ENCODE measurements around the gene RAB8A.
"Not testable (repeated sequence)": the region's sequence is repeated elsewhere in the genome, so short reads cannot be mapped to it uniquely, and the experiment has no call there.

Gene RAB8A

GRCh38 chr19:16078759-16079707 lies 32.7 kb upstream of the RAB8A start:
- DNase-seq (ENCODE audit: low spot score) = no peak

GRCh38 chr19:16084067-16084685 lies 27.5 kb upstream of the RAB8A start:
- no peak for DNase-seq (ENCODE audit: low spot score)

- DNase-seq (ENCODE audit: low spot score) = no peak
Observed at GRCh38 chr19:16085115-16085514, 26.6 kb upstream of the RAB8A start.

GRCh38 chr19:16087404-16087803 lies 24.3 kb upstream of the RAB8A start:
- DNase-seq (ENCODE audit: low spot score) = not testable (repeated sequence)

- DNase-seq (ENCODE audit: low spot score) = no peak
Observed at GRCh38 chr19:16087940-16088339, 23.7 kb upstream of the RAB8A start.

- no peak for DNase-seq (ENCODE audit: low spot score)
Observed at GRCh38 chr19:16088351-16089009, 23.2 kb upstream of the RAB8A start.

GRCh38 chr19:16089010-16089846 lies 22.5 kb upstream of the RAB8A start:
- DNase-seq (ENCODE audit: low spot score) = no peak

GRCh38 chr19:16091546-16092475 lies 19.9 kb upstream of the RAB8A start:
- no peak for DNase-seq (ENCODE audit: low spot score)

- DNase-seq (ENCODE audit: low spot score) = no peak
Observed at GRCh38 chr19:16094360-16095070, 17.2 kb upstream of the RAB8A start.

- no peak for DNase-seq (ENCODE audit: low spot score)
Observed at GRCh38 chr19:16095071-16095571, 16.6 kb upstream of the RAB8A start.

GRCh38 chr19:16096280-16096855 lies 15.3 kb upstream of the RAB8A start:
- DNase-seq (ENCODE audit: low spot score) = no peak

- DNase-seq (ENCODE audit: low spot score) = no peak
Observed at GRCh38 chr19:16098416-16098768, 13.3 kb upstream of the RAB8A start.

GRCh38 chr19:16098821-16099220 lies 12.9 kb upstream of the RAB8A start:
- DNase-seq (ENCODE audit: low spot score) = no peak

- not testable (repeated sequence) for DNase-seq (ENCODE audit: low spot score)
Observed at GRCh38 chr19:16099314-16099965, 12.2 kb upstream of the RAB8A start.

GRCh38 chr19:16100524-16100923 lies 11.2 kb upstream of the RAB8A start:
- no peak for DNase-seq (ENCODE audit: low spot score)

- no peak for DNase-seq (ENCODE audit: low spot score)
Observed at GRCh38 chr19:16104722-16105121, 7.0 kb upstream of the RAB8A start.

GRCh38 chr19:16106121-16106520 lies 5.6 kb upstream of the RAB8A start:
- no peak for DNase-seq (ENCODE audit: low spot score)

- DNase-seq (ENCODE audit: low spot score) = no peak
Observed at GRCh38 chr19:16111909-16112752, 442 bp downstream of the RAB8A start.

Data from HuH-7 (cell line).